ENCODE measurements around the gene TBC1D2.

GRCh38 chr9:98229090-98229395 lies 26.4 kb downstream of the TBC1D2 start:
- TF ChIP-seq GATA3 (IDR thresholded peaks at IDR 0.05; ENCODE audit: low read depth, low read length) = no peak
- no peak for TF ChIP-seq GATA2 (IDR thresholded peaks at IDR 0.05; ENCODE audit: low read depth, low read length)
